K562 (cell line): Measurements from ENCODE around the gene CNPPD1. TPM values are rescaled to one million over a fixed set of nuclear protein-coding genes. Genes with fewer than 3 reads are reported as not detected.

Experiments used
- BCL6 ChIP-seq: fragments of 250-450 bp; sonication (Bioruptor Pico); IDR thresholded peaks from 2 replicates; pipeline ENCODE4 v1.4.0; 2020
- EGR1 ChIP-seq: fragments of 450-650 bp; conservative IDR thresholded peaks from 2 replicates; pipeline ENCODE4 v1.6.1; 2017; ENCODE audit warnings: mild to moderate bottlenecking
- IFI16 ChIP-seq: fragments of 250-450 bp; sonication (Bioruptor Pico); IDR thresholded peaks from 2 replicates; pipeline ENCODE4 v2.1.2; 2022; ENCODE audit warnings: mild to moderate bottlenecking, inconsistent platforms
- KLF10 ChIP-seq: fragments of 250-450 bp; sonication (Bioruptor Pico); IDR thresholded peaks from 2 replicates; pipeline ENCODE4 v1.6.1; 2021; ENCODE audit warnings: matching md5 sums
- MTA3 ChIP-seq: fragments of 450-650 bp; formaldehyde crosslinking; IDR thresholded peaks from 2 replicates; pipeline ENCODE4 v1.6.1; 2017; ENCODE audit warnings: mild to moderate bottlenecking, borderline replicate concordance
- NEUROD1 ChIP-seq: fragments of 150-350 bp; IDR thresholded peaks from 2 replicates; pipeline ENCODE4 v1.6.1; 2014; ENCODE audit warnings: borderline replicate concordance, low read length, low read depth; ENCODE audit not compliant: partially characterized antibody
- RFX5 ChIP-seq: IDR thresholded peaks from 2 replicates; pipeline ENCODE4 v1.6.1; 2011; ENCODE audit warnings: low read depth, mild to moderate bottlenecking, improper control_type of control experiment, low read length
- SIN3B ChIP-seq: fragments of 450-650 bp; IDR thresholded peaks from 2 replicates; pipeline ENCODE4 v1.6.1; 2017; ENCODE audit warnings: low read depth, mild to moderate bottlenecking, moderate library complexity
- ZNF445 ChIP-seq: fragments of 250-450 bp; sonication (Bioruptor Pico); IDR thresholded peaks from 2 replicates; pipeline ENCODE4 v1.4.0; 2020; ENCODE audit warnings: low read depth, mild to moderate bottlenecking, moderate library complexity
- ZNF830 ChIP-seq: fragments of 250-450 bp; sonication (Bioruptor Pico); IDR thresholded peaks from 2 replicates; pipeline ENCODE4 v1.5.0; 2021; ENCODE audit warnings: mild to moderate bottlenecking
- polyA plus RNA-seq, 8 experiments: library from polyadenylated mRNA; depleted of rRNA in 4 of 8; stranded (reverse) in 5 of 8; unstranded in 3 of 8; fragments of >200 nt; fragmentation: Nextera tagmentation in 2 of 8; fragmentation: Illumina TruSeq in 1 of 8; extraction: Ambion mirVana in 2 of 8; extraction: Trizol in 1 of 8; gene quantifications; 2 replicates each; pipeline versions ENCODE4 v1.2.1 to v1.2.3, GENCODE V29; 2011 to 2014; ENCODE audit warnings: inconsistent platforms in 1 of 8, missing spikeins in 1 of 8
- total RNA-seq, 7 experiments: library from RNA; depleted of rRNA in 6 of 7; stranded (reverse); fragments of >200 nt in 6 of 7; fragmentation: Illumina TruSeq in 2 of 7; extraction: Trizol in 2 of 7; gene quantifications; 2 replicates each; pipeline versions ENCODE4 v1.2.1 to v1.2.3, GENCODE V29; 2011 to 2021; ENCODE audit warnings: low replicate concordance in 1 of 7
- TF ChIP-seq, protein P1 (sequence below): sonication (generic); formaldehyde crosslinking; IDR thresholded peaks from 2 replicates; pipeline ENCODE4 v1.8.1; 2023; ENCODE audit warnings: missing genetic modification reagents, mild to moderate bottlenecking, borderline replicate concordance
- TF ChIP-seq, protein P2 (sequence below), 2 experiments: fragments of 450-650 bp; formaldehyde crosslinking in 1 of 2; IDR thresholded peaks; 2 replicates each; pipeline versions ENCODE4 v1.4.0 to v1.6.1; 2014 to 2020; ENCODE audit warnings: mild to moderate bottlenecking in 2 of 2, borderline replicate concordance in 1 of 2, low read depth in 1 of 2

The CNPPD1 gene
- total and polyA plus RNA-seq, 9 of the 15 experiments (the other 6 are each of a cell fraction or from before 2014, with no cell fraction given), result 9.9 to 53.5 (median 27.0) TPM

GRCh38 chr2:219176818-219177551 lies at the start of gene CNPPD1 (continued):
- TF ChIP-seq MTA3 (peak; percentile 52; the same call in 1 of the 2 replicates), BCL6 (no peak), EGR1 (no peak; the same call in none of the 2 replicates), IFI16 (CRISPR knock-in tag) (no peak), ZNF830 (CRISPR knock-in tag) (no peak), ZNF445 (CRISPR knock-in tag) (no peak), KLF10 (CRISPR knock-in tag) (no peak), RFX5 (no peak), SIN3B (peak; percentile 44; the same call in 1 of the 2 replicates), NEUROD1 (peak; percentile 55)
- TF ChIP-seq, protein P1, sequence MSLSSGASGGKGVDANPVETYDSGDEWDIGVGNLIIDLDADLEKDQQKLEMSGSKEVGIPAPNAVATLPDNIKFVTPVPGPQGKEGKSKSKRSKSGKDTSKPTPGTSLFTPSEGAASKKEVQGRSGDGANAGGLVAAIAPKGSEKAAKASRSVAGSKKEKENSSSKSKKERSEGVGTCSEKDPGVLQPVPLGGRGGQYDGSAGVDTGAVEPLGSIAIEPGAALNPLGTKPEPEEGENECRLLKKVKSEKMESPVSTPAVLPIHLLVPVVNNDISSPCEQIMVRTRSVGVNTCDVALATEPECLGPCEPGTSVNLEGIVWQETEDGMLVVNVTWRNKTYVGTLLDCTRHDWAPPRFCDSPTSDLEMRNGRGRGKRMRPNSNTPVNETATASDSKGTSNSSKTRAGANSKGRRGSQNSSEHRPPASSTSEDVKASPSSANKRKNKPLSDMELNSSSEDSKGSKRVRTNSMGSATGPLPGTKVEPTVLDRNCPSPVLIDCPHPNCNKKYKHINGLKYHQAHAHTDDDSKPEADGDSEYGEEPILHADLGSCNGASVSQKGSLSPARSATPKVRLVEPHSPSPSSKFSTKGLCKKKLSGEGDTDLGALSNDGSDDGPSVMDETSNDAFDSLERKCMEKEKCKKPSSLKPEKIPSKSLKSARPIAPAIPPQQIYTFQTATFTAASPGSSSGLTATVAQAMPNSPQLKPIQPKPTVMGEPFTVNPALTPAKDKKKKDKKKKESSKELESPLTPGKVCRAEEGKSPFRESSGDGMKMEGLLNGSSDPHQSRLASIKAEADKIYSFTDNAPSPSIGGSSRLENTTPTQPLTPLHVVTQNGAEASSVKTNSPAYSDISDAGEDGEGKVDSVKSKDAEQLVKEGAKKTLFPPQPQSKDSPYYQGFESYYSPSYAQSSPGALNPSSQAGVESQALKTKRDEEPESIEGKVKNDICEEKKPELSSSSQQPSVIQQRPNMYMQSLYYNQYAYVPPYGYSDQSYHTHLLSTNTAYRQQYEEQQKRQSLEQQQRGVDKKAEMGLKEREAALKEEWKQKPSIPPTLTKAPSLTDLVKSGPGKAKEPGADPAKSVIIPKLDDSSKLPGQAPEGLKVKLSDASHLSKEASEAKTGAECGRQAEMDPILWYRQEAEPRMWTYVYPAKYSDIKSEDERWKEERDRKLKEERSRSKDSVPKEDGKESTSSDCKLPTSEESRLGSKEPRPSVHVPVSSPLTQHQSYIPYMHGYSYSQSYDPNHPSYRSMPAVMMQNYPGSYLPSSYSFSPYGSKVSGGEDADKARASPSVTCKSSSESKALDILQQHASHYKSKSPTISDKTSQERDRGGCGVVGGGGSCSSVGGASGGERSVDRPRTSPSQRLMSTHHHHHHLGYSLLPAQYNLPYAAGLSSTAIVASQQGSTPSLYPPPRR (CRISPR knock-in tag), result 0 out of 2 replicates have a peak, but pooled peaks have one; percentile 55
- TF ChIP-seq, protein P2, sequence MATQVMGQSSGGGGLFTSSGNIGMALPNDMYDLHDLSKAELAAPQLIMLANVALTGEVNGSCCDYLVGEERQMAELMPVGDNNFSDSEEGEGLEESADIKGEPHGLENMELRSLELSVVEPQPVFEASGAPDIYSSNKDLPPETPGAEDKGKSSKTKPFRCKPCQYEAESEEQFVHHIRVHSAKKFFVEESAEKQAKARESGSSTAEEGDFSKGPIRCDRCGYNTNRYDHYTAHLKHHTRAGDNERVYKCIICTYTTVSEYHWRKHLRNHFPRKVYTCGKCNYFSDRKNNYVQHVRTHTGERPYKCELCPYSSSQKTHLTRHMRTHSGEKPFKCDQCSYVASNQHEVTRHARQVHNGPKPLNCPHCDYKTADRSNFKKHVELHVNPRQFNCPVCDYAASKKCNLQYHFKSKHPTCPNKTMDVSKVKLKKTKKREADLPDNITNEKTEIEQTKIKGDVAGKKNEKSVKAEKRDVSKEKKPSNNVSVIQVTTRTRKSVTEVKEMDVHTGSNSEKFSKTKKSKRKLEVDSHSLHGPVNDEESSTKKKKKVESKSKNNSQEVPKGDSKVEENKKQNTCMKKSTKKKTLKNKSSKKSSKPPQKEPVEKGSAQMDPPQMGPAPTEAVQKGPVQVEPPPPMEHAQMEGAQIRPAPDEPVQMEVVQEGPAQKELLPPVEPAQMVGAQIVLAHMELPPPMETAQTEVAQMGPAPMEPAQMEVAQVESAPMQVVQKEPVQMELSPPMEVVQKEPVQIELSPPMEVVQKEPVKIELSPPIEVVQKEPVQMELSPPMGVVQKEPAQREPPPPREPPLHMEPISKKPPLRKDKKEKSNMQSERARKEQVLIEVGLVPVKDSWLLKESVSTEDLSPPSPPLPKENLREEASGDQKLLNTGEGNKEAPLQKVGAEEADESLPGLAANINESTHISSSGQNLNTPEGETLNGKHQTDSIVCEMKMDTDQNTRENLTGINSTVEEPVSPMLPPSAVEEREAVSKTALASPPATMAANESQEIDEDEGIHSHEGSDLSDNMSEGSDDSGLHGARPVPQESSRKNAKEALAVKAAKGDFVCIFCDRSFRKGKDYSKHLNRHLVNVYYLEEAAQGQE (IDR thresholded peaks at IDR 0.05; ENCODE audit: borderline replicate concordance), result no peak; the same call in 1 of the 2 replicates
- TF ChIP-seq, protein P2 (CRISPR knock-in tag; IDR thresholded peaks at IDR 0.05; ENCODE audit: low read depth), result 0 out of 2 replicates have a peak, but pooled peaks have one; percentile 48
